ENCODE measurements around the gene CD69. TPM values are rescaled to one million over a fixed set of nuclear protein-coding genes. Genes with fewer than 3 reads are reported as not detected.

CD69 gene
- total RNA-seq, 2 experiments from 2014 or later, result 631 to 659 TPM

DNA sequence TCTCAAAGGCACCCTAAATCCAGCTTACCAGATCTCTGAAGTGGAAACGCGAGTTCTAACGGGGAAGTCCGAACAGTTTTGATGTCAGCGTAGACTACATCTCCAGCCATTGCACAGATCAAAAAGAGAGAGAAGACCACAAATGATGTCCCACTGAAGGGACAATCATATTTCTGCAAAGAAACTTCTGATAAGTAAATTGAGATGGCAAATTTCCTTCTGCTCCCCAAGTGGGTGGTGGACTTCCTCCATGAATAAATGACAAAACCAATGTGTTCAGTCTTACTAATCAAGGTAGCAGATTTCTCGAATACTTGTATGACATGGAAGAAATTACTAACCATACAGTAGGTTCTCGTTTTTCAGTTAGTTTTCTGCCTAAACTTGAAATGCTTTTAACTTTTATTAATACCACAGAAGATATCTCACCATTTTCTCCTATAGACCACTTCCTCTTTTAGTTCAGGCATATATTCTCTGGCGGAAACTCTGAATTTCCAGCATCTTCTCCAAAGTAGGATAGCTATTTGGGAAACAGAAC is 27.7 kb downstream of the CD69 start, which contains the start of gene CLECL1:
CLECL1 (minus strand) TSS at position 177 of the 541 bp plus-strand sequence.
- POLR2A ChIA-PET, result no interaction called here
- CTCF ChIA-PET, result no interaction called here
- H3K9me3 ChIP-seq (ENCODE audit: control insufficient read depth in 1 of 2, insufficient read depth in 1 of 2, low read length in 2 of 2), result peaks cover 0 to 3% of the 10 kb centered on the region in 2 experiments
- no peak for ATAC-seq (ENCODE audit: poor library complexity)
- H3K27me3 ChIP-seq (ENCODE audit: control insufficient read depth in 1 of 2, insufficient read depth in 2 of 2, low read length in 2 of 2), result no peaks in the 10 kb centered on the region
- peak within 1 kb of the TSS; percentile 57 for H3K4me3 Mint-ChIP-seq
- no peaks in the 10 kb centered on the region for H3K27me3 Mint-ChIP-seq
- no peaks in the 10 kb centered on the region for H3K9me3 Mint-ChIP-seq
- H3K36me3 ChIP-seq (ENCODE audit: insufficient read depth, low read length), result no peaks in the 10 kb centered on the region
- no peaks in the 10 kb centered on the region for H3K36me3 Mint-ChIP-seq (ENCODE audit: low read depth)
- H3K4me1 Mint-ChIP-seq (ENCODE audit: low read depth), result peaks cover 38% of the 10 kb centered on the region
- H3K27ac ChIP-seq (ENCODE audit: low read depth in 1 of 2, low read length in 2 of 2), result no peak within 1 kb of the TSS
- TF ChIP-seq, protein P1, sequence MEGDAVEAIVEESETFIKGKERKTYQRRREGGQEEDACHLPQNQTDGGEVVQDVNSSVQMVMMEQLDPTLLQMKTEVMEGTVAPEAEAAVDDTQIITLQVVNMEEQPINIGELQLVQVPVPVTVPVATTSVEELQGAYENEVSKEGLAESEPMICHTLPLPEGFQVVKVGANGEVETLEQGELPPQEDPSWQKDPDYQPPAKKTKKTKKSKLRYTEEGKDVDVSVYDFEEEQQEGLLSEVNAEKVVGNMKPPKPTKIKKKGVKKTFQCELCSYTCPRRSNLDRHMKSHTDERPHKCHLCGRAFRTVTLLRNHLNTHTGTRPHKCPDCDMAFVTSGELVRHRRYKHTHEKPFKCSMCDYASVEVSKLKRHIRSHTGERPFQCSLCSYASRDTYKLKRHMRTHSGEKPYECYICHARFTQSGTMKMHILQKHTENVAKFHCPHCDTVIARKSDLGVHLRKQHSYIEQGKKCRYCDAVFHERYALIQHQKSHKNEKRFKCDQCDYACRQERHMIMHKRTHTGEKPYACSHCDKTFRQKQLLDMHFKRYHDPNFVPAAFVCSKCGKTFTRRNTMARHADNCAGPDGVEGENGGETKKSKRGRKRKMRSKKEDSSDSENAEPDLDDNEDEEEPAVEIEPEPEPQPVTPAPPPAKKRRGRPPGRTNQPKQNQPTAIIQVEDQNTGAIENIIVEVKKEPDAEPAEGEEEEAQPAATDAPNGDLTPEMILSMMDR (IDR thresholded peaks at IDR 0.05), result no peak
- intact Hi-C loops (cut with DNase I, micrococcal nuclease), result no loop called here
- peak in 1 of 14 experiments; percentile 46 for DNase-seq
- peak within 1 kb of the TSS; percentile 31 for H3K4me3 ChIP-seq (ENCODE audit: low read length)
- H3K27ac Mint-ChIP-seq, result peak within 1 kb of the TSS; percentile 35
- peaks cover 1% of the 10 kb centered on the region for H3K4me1 ChIP-seq (ENCODE audit: insufficient read depth, low read length)

DNA sequence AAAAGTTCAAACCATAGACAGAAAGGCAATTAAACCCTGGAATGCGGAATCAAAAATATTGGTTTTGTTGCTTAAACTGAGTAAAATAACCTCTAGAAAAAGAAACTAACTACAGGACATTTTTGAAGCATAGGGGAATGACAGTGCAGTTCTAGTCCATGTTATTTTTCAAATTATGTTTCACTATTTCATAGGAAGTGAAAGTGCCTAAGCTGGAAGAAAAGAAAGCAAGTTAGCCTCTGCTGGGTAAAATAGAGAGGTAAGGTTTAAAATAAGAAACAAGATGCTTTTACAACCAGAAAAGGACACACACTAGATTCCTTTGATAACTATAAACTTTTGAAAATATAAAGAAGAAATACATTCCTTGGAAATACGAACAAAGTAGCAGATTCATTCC is 28.9 kb downstream of the CD69 start:
- Mint-ChIP-seq H3K27ac (peak overlapping the region; percentile 35), H3K27me3 (no peaks in the 10 kb centered on the region), H3K36me3 (ENCODE audit: low read depth) (no peaks in the 10 kb centered on the region), H3K4me3 (peak overlapping the region; percentile 21), H3K4me1 (ENCODE audit: low read depth) (peaks cover 27% of the 10 kb centered on the region), H3K9me3 (no peaks in the 10 kb centered on the region)
- TF ChIP-seq, protein P1 (IDR thresholded peaks at IDR 0.05), result no peak
- DNase-seq (peak in 1 of 14 experiments; percentile 40), ATAC-seq (ENCODE audit: poor library complexity) (no peak)
- H3K27me3 ChIP-seq (ENCODE audit: control insufficient read depth in 1 of 2, insufficient read depth in 2 of 2, low read length in 2 of 2), result no peaks in the 10 kb centered on the region
- no peaks in the 10 kb centered on the region for H3K4me1 ChIP-seq (ENCODE audit: insufficient read depth, low read length)
- H3K9me3 ChIP-seq (ENCODE audit: control insufficient read depth in 1 of 2, insufficient read depth in 1 of 2, low read length in 2 of 2), result peaks cover 0 to 3% of the 10 kb centered on the region in 2 experiments
- H3K4me3 ChIP-seq (ENCODE audit: low read length), result peak overlapping the region; percentile 31
- no peaks in the 10 kb centered on the region for H3K36me3 ChIP-seq (ENCODE audit: insufficient read depth, low read length)
- POLR2A ChIA-PET, result interaction anchor here (0.7 to 3.3 kb wide), 2 partner anchors 11 to 29 kb away, joined by 3 to 16 read pairs; partner anchors contain the start of gene CD69
- intact Hi-C loops (cut with DNase I, micrococcal nuclease), result loop anchor here in 1 of 2 experiments (2.0 kb wide), 1 partner anchor 17 kb away; no protein-coding TSS in a partner anchor
- CTCF ChIA-PET, result no interaction called here
- H3K27ac ChIP-seq (ENCODE audit: low read depth in 1 of 2, low read length in 2 of 2), result no peak overlapping the region

DNA sequence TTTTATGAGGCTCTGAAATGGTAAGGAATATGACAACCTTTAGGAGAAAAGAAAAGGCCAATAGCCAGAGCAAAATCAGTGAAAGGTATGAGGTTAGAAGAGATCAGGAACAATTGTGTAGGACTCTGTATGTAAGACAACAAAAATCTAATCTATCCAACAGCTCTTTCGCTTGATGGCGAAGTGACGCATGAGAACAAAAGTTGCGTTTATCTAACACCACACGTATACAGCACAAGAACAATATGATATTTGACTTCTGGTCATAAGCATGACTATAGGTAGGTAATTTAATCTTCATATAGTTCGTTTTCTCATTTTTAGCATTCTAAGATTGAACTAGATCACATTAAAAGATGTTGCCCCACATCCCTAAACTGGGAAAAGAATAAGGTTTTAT is 29.3 kb downstream of the CD69 start:
- Mint-ChIP-seq H3K4me1 (ENCODE audit: low read depth) (peaks cover 23% of the 10 kb centered on the region), H3K36me3 (ENCODE audit: low read depth) (no peaks in the 10 kb centered on the region), H3K27ac (peak overlapping the region; percentile 35), H3K4me3 (peak overlapping the region; percentile 21), H3K9me3 (no peaks in the 10 kb centered on the region), H3K27me3 (no peaks in the 10 kb centered on the region)
- H3K27ac ChIP-seq (ENCODE audit: low read depth in 1 of 2, low read length in 2 of 2), result no peak overlapping the region
- H3K4me1 ChIP-seq (ENCODE audit: insufficient read depth, low read length), result no peaks in the 10 kb centered on the region
- peak overlapping the region; percentile 31 for H3K4me3 ChIP-seq (ENCODE audit: low read length)
- TF ChIP-seq, protein P1 (IDR thresholded peaks at IDR 0.05), result no peak
- CTCF ChIA-PET, result no interaction called here
- ATAC-seq (ENCODE audit: poor library complexity) (no peak), DNase-seq (peak in 1 of 14 experiments; percentile 30)
- no peaks in the 10 kb centered on the region for H3K27me3 ChIP-seq (ENCODE audit: control insufficient read depth in 1 of 2, insufficient read depth in 2 of 2, low read length in 2 of 2)
- POLR2A ChIA-PET, result interaction anchor here (3.3 kb wide), 1 partner anchor 11 kb away, joined by 16 read pairs; no protein-coding TSS in a partner anchor
- intact Hi-C loops (cut with DNase I, micrococcal nuclease), result loop anchor here in 1 of 2 experiments (2.0 kb wide), 1 partner anchor 17 kb away; no protein-coding TSS in a partner anchor
- no peaks in the 10 kb centered on the region for H3K36me3 ChIP-seq (ENCODE audit: insufficient read depth, low read length)
- H3K9me3 ChIP-seq (ENCODE audit: control insufficient read depth in 1 of 2, insufficient read depth in 1 of 2, low read length in 2 of 2), result peaks cover 0 to 3% of the 10 kb centered on the region in 2 experiments

Measured in CD4-positive, alpha-beta T cell (primary cell).